Measurements from ENCODE around the gene CTR9.

- TF ChIP-seq CTCF (IDR thresholded peaks at IDR 0.05; ENCODE audit: low read depth, low read length, poor library complexity, severe bottlenecking) (no peak), EZH2phosphoT487 (IDR thresholded peaks at IDR 0.05; ENCODE audit: borderline replicate concordance, low read length) (no peak)
Measured at GRCh38 chr11:10751581-10751940, 515 bp downstream of the CTR9 start.

Data from DOHH2 (cell line).